HG03095 (cell line): ENCODE data around the gene PPP2R5D.
"Not testable (repeated sequence)": the region's sequence is repeated elsewhere in the genome, so short reads cannot be mapped to it uniquely, and the experiment has no call there.

ENCODE experiments used
- ATAC-seq: cut with Tn5 transposase; IDR thresholded peaks from one replicate; pipeline ENCODE4 v1.9.1; 2021; ENCODE audit warnings: moderate library complexity; ENCODE audit not compliant: unreplicated experiment

Gene PPP2R5D

DNA sequence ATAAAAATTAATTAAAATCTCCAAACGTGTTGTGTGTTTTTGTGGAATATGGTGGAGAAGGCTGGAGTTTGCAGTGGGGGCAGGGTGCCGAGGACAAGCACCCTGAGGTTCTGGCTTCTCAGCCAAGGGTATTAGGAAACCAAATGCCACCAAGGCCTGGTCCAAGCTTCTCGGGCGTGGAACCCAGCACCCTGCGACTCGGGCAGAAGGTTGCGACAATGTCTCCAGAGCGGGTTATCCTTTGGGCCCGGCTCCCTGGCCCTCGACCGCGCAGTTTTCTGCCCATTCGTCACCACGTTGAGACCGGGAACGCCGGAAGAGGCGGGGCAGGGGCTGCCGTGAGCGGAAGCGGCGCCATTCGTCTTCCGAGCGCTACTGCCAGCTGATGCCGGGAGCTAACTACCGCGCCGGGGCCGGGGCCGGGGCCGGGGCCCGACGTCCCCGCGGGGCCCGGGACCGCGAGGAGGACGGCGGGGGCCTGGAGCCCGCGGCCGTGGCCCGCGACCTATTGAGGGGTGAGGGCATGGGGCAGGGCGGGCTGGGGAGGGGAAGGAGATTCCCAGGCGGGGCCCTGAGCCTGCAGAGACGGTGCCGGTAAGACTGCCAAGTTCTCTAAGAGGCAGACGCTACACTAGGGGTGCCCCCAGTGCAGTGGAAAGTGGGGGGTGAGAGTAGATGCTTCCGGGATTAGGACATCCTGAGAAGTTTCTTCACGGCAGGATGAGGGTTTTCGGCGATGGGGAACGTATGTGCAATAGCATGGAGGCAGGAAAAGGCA is 37.1 kb downstream of the PPP2R5D start, which contains the start of gene RRP36:
Gene RRP36 (plus strand): TSS at position 354 of the 778 bp plus-strand sequence. CDS start 32 bp downstream, at position 386.
- peak; percentile 61 for ATAC-seq

DNA sequence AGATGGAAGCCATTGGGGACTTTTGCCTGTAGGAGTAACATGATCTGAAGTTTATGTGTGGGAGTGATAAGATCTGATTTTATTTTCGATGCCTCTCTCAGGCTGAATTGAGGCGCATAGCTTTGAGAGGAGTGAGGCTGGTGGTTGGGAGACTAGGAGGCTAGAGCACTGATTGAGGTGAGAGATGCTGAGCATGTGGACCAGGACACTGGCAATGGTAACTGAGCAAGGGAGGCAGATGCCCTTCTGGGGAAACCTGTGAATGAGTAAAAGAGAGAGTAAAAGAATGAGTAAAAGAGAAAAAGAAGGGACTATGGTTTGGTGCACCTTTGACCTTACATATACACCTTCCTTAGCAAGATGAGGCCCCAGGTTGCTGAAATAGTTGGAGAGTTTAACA is 40.1 kb downstream of the PPP2R5D start:
- ATAC-seq = no peak

DNA sequence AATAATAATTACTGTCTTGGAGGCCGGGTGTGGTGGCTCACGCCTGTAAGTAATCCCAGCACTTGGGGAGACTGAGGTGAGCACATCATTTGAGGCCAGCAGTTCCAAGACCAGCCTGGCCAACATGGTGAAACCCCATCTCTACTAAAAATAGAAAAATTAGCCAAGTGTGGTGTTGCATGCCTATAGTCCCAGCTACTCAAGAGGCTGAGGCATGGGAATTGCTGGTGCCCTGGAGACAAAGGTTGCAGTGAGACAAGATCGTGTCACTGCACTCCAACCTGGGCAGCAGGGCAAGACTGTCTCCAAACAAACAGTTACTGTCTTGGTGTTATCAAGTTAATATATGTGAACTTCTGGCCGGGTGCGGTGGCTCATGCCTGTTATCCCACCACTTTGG is 42.0 kb downstream of the PPP2R5D start:
- ATAC-seq = no peak

DNA sequence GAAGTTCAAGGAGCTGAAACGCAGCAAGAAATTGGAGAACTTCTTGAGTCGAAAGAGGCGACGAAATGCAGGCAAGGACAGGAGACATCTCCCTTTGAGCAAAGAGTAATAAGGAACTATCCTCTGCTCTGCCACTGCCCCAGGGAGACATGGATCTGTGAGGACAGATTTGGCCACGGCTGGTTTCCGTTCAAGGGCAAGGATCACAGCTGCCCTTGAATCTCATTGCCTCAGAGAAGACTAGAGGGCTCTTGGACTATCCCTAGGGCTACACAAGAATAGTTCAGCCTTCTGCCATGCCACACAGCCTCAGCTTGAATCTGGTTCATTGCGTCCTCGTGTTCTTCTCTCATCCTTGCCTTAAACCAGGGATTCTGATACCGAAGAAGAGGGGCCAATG is 44.8 kb downstream of the PPP2R5D start:
- ATAC-seq = no peak

DNA sequence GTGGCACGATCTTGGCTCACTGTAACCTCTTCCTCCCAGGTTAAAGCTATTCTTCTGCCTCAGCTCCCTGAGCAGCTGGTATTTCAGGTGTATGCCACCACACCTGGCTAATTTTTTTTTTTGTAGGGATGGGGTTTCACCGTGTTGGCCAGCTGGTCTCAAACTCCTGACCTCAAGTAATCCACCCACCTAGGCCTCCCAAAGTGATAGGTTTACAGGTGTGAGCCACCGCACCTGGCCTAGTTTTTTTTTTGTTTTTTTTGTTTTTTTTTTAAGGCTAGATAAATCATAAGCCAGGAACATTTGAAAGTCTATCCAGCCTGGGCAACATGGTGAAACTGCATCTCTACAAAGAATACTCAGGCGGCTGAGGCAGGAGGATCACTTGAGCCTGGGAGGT is 48.0 kb downstream of the PPP2R5D start:
- ATAC-seq = no peak

DNA sequence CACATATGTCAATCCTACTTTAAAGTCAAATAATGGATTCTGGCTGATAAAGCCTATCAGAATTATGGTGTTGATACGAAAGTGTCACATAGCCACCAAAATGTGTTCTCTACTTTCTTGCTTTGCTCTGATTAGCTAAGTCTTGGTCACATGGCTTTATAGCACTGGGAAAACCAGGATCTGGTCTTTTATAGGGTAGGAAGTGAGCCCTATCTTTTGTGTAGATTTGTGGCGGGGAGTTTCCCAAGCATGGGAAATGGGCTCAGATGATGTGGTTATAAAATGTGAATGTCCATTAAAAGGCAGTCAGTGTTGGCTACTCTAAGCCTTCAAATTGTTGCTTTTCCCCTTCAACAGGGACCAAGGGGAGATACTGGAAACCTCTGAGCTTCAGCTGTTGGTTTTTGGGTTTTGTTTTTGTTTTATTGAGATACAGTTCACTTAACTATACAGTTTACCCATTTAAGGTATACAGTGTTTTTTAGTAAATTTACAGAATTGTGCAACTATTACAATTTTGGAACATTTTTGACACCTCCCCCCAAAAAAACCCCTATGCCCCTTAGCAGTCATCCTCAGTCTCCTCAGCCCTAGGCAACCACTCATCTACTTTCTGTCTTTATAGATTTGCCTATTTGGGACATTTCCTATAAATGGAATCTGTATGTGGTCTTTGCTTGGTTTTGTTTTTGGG is 49.3 kb downstream of the PPP2R5D start:
- no peak for ATAC-seq

DNA sequence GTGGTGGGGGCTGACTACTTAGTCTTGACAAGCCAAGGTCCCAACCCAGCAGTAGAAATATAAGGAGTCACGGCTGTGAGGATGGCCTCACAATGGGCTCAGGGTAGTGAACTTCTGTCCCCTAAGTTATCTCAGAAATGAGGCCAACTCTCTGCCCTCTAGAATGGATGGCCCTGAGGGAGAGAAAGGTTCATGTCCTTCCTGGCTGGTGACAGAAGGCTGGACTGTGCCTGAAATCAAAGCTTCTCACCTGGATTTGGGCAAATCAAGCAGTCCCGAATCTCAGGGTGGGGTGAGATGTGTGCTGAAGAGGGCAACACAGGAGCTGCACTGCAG is 49.8 kb downstream of the PPP2R5D start:
- ATAC-seq = no peak

DNA sequence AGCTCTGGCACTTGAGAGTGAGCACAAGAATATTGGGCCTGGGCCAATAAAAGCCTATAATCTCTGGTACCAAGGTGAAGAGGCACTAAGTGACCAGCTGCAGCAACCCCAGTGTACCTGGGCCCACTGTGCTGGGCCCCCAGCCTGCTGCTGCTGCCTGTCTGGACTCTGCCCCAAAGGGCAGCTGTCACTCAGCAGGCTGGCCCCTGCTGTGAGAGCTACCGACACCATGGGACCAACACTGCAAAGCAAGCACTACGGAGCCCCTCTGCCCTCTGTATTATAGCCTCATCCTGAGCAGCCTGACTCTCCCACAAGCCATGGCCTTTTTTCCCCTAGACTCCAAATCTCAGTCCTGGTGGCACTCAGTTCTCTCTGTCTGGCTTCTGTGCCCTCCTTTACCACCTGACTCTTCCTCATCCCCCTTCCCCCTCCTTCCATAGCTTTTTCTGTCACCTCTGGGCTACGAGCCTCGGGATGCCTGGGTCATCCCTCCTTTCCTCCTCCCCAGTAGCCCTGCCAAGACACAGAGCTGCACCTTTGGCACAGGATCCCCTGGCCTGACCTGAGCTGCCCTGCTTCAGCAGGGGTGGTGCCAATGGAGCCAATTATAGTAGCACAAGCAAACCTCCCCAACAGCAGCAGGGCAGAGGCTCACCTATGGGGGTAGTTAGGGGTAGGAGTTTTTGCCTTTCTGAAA is 51.3 kb downstream of the PPP2R5D start:
- no peak for ATAC-seq

DNA sequence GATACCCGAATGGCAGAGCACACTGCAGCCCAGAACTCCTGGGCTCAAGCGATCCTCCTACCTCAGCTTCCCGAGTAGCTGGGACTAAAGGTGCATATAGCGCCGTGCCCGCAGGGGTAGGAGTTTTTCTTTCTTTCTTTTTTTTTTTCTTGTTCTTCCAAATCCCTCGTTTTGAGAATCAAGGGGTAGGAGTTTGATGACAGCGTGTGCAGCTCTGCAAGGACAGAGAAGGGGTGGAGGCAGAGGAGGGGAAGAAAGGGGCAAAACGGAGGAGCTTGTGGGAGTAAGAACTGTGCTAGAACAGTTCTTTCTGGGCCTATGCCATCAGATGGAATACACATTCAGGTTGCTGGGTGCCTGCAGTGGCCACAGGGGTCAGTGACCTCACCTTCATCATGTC is 52.3 kb downstream of the PPP2R5D start:
- ATAC-seq = no peak

DNA sequence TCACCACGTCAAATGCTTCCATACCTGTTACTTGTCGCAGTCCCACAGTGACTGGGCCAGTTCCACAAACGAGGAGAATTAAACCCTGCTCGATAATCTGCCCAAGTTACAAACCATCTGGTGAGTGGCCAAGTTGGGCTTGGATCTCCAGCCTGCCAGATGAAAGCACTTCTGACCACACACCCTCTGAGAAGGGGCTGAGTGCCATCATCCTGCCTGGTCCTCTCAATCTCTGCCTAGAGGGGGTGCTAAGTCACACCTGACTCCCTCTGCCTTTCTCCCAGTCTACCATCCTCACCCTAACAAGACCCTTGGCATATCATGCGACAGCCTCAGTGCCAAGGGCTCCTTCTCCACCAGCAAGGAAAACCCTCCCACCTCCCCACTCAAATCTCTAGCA is 52.8 kb downstream of the PPP2R5D start:
- ATAC-seq = no peak

DNA sequence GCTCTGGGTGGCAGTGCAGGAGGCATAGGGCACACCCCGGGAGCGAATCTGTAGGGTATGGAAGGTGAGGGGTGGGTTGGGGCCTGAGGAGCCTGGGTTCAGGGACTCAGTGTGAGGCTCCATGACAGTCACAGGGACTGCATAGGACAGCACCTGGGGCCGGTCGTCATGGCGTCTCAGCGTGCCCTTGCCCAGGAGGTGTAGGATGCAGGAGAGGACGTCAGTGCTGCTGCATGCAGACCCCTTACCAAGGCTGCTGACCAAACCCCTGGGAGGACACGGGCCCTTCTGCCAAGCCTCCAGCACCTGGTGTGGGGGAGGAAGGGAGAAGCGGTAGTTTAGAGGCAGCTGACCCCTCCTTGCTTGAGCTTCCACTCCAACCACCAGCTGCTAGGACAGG is 53.3 kb downstream of the PPP2R5D start:
- no peak for ATAC-seq

DNA sequence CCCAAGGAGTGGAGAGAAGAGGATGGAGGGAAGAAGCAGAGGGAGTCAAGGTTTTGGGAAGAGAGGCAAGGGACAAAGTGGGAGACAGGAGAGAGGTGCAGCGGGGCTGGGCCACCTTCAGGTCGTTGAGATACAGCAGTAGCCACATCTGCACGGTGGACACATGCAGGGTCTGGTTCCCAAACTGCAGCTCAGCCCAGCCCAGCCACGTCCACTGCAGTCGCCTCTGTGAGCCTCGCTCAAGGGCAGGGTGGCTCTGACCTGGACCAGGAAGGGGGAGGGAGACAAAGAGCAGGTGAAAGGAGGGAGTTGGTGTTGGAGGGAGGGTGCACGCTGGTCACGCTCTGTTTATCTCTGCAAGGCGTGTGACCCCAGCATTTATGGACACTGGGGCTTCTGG is 54.4 kb downstream of the PPP2R5D start:
- no peak for ATAC-seq

DNA sequence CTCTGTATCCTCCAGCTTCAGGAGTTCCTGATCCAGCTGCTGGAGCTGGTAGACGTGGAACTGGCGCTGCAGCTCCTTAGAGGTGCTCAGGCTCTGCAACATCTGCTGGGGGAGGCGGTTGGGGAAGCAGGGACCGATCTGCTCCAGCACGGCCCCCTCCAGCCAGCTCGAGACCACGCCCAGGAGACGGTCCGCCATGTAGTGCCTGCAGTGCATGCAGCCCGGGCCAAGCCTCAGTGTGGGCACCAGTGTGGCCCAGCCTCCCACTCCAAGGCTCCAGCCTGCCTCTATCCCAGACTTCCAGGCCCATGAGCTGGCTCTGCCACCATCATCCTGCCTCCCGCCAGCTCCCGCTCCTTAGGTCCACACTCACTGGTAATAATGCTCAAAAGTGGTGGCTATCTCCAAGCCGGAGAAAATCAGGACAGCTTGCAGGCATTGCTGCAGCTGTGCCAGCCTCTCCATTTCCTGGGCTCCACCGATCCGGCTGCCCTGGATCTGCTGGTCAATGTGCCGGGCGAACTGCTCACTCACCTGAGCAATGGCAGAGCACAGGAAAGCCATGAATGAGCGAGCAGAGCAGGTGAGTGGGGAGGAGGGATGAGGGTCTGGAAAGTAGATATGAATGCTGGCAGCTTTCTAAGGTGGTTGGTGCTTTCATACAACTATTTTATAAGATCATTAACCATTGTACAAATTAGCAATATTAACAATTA is 56.3 kb downstream of the PPP2R5D start:
- no peak for ATAC-seq

DNA sequence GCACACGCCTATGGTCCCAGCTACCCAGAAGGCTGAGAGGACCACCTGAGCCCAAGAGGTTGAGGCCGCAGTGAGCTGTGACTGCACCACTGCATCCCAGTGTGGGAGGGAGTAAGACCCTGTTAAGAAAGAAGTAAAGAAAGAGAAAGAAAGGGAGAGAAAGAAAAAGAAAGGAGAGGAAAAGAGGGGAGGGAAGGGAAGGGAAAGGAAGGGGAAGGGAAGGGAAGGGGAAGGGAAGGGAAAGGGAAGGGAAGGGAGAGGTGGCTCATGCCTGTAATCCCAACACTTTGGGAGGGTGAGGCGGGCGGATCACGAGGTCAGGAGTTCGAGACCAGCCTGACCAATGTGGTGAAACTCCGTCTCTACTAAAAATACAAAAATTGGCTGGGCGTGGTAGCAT is 57.1 kb downstream of the PPP2R5D start:
- ATAC-seq = not testable (repeated sequence)

DNA sequence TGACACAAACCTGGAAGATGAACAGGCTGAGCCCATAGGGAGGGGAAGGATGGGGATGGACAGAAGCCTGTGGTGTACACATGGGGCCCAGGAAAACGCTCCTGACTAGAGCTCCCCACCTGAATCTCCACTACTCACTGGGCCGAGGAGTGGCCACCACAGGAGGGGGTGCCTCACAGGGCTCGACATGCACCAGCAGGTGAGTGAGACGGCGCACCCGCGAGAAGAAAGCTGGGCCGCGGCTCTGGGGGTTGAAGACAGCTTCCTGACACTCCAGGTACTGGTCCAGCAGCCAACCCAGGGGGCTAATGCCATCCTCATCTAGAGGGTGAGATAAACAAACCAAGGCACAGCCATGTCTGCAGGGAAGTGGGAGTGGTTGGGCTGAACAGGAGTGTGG is 58.9 kb downstream of the PPP2R5D start:
- ATAC-seq = no peak

DNA sequence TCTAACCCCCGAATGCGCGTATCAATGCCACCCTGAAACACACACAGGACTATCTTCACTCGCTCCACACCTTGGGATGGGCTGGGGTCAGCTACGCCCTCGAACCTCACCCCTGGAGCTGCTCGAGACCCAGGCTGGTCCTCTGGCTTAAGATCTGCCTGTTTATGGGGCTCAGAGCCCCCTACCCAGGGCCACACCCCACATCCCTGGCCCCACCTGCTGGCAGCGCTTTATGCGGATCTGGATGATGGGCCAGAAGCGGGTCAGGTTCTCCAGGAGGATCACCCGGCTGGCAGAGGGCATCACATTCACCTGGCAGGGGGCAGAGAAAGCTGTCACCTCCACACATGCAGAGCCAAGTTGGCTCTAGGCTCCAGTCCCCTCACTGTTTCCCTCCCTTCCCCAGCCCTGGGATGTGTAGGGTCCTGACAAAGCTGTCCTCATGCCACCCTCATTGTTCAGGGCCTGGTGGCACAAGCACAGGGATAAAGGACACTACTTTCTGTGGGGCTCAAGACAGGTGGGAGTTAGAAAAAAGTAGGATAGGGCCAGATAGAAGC is 61.1 kb downstream of the PPP2R5D start:
- ATAC-seq = no peak

DNA sequence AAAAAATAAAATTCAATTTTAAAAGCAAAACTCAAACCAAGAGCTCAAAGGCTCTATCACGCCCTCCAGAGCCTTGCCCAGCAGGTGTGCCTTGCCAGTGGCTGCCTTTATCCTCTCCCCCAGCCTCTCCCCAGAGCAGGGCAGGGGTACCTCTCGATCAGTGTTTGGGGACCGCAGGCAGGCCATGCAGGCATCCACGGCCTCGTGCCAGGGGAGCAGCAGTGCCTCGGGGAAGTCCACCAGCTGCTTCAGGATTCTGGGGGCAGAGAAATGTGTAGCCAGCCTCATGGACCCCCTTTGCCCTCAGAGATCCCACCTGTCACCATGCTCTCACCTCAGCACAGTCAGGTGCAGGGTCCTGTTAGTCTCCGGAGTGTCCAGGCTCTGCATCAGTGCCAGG is 63.6 kb downstream of the PPP2R5D start:
- ATAC-seq = no peak

DNA sequence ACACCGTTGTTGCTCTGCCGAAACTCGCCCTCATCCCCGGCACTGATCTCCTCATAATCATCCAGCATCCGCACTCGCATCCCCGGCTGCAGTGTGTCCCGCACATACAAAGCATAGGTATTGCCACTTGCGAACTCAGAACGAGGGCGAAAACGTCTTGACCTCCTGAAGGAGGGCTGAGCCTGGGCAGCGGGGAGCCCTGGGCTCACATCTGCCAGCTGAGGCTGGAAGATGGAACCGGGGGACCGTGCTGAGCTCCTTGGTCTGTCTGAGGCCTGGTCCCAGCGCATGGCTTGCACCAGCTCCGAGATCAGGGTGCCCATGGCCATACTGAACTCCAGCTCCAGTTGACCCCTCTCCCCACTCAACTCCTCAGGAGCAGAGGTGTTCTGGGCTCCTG is 66.6 kb downstream of the PPP2R5D start:
- no peak for ATAC-seq

DNA sequence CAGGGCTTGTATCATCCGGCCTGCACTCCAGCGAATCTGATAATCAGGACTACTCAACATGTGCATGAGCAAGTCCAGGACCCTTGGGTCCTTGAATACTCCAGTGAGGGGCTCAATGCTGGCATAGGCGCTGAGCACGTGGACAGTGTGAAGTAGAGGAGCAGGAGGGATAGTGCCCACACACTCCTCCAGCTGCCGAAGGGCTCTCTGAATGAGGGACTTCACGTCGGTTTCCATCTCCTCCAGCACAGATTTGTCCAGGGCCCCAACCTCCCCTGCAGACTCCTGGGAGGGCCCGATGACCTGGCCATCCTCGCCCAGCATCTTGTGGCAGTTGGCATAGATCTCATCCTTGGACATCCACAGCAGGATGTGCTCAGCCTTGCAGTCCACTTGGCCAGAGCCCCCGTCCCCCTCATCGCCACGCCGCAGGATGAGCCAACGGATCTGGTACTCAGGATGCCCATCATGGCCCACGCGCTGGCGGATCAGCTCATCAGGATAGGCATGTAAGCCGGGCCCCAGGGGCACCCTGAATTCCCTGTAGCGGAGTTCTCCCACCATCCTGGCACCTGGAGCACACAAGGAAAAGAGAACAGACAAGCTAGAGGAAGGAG is 68.0 kb downstream of the PPP2R5D start:
- no peak for ATAC-seq

DNA sequence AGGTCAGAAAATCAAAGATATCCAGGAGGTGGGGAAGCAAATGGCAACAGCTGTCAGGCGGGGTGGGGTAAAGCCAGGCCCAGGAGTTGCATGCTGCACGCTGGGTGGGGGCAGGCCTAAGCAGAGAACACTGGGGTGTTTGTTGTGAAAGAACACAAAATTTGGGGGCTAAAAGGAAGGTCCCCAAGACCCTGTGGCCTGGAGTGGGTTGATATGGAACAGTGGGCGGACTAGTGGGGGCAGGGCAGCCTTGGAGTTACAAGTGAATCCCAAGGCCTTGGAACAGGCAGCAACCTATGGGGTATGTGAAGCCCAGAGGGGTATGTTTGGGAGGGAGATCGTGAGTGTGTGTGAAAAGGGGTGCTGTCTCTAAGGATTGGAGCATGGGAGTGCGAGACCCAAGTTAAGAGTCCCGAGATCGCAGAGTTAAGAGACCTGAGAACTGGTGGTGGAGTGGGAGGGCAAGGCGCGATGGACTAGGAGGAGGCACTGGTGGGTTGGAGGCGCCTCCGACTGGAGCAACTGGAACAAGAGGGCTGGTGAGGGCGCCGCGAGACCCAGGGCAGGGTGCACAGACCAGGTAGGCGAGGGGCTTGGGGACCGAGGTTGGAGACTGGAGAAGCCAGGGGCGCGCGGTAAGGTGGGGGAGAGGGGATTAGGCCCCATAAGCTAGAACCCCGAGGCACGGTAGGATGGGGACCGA is 68.6 kb downstream of the PPP2R5D start:
- peak; percentile 16 for ATAC-seq
